Panc1 (cell line): ENCODE measurements around the gene TOGARAM1.

ENCODE experiments used
- POLR2AphosphoS5 ChIP-seq: IDR thresholded peaks from 2 replicates; pipeline ENCODE4 v1.6.1; 2012; ENCODE audit warnings: mild to moderate bottlenecking, low read depth, low read length, moderate library complexity
- SIN3A ChIP-seq: IDR thresholded peaks from 2 replicates; pipeline ENCODE4 v1.6.1; 2012; ENCODE audit warnings: low read depth, mild to moderate bottlenecking, low read length, moderate library complexity, borderline replicate concordance; ENCODE audit not compliant: insufficient read depth
- TCF7L2 ChIP-seq: IDR thresholded peaks from 2 replicates; pipeline ENCODE4 v1.6.1; 2011; ENCODE audit warnings: mild to moderate bottlenecking, low read depth, low read length, inconsistent platforms
- TF ChIP-seq, protein P1 (sequence below): fragments of 450-650 bp; IDR thresholded peaks from 2 replicates; pipeline ENCODE4 v1.5.1; 2017; ENCODE audit warnings: mild to moderate bottlenecking
- TF ChIP-seq, protein P2 (sequence below), 2 experiments: IDR thresholded peaks; 2 replicates each; pipeline ENCODE4 v1.6.1; 2011 to 2012; ENCODE audit warnings: low read depth in 2 of 2, control low read depth in 1 of 2, low read length in 1 of 2, mild to moderate bottlenecking in 1 of 2, moderate library complexity in 1 of 2; ENCODE audit not compliant: insufficient read depth in 1 of 2

DNA sequence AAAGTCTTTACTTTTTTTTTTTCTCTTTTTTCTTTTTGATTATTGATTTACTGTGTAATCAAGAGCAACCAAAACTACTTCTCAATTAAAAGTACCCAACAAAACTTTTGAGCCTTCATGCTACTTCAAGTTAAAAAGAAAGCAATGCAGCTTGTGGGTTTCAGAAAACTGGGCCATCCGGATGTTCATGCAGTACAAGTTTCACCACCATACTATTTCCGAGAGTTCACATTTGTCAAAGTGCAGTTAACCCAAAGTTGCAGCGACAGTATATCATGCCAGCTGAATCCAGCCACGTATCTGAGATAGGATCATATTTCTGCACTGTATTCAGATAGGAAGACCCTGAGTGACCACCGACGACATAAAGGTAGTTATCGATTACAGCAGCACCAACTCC lies 33.2 kb upstream of the TOGARAM1 start:
- TF ChIP-seq, protein P1, sequence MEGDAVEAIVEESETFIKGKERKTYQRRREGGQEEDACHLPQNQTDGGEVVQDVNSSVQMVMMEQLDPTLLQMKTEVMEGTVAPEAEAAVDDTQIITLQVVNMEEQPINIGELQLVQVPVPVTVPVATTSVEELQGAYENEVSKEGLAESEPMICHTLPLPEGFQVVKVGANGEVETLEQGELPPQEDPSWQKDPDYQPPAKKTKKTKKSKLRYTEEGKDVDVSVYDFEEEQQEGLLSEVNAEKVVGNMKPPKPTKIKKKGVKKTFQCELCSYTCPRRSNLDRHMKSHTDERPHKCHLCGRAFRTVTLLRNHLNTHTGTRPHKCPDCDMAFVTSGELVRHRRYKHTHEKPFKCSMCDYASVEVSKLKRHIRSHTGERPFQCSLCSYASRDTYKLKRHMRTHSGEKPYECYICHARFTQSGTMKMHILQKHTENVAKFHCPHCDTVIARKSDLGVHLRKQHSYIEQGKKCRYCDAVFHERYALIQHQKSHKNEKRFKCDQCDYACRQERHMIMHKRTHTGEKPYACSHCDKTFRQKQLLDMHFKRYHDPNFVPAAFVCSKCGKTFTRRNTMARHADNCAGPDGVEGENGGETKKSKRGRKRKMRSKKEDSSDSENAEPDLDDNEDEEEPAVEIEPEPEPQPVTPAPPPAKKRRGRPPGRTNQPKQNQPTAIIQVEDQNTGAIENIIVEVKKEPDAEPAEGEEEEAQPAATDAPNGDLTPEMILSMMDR: no peak
- no peak for TF ChIP-seq POLR2AphosphoS5
- TF ChIP-seq, protein P2, sequence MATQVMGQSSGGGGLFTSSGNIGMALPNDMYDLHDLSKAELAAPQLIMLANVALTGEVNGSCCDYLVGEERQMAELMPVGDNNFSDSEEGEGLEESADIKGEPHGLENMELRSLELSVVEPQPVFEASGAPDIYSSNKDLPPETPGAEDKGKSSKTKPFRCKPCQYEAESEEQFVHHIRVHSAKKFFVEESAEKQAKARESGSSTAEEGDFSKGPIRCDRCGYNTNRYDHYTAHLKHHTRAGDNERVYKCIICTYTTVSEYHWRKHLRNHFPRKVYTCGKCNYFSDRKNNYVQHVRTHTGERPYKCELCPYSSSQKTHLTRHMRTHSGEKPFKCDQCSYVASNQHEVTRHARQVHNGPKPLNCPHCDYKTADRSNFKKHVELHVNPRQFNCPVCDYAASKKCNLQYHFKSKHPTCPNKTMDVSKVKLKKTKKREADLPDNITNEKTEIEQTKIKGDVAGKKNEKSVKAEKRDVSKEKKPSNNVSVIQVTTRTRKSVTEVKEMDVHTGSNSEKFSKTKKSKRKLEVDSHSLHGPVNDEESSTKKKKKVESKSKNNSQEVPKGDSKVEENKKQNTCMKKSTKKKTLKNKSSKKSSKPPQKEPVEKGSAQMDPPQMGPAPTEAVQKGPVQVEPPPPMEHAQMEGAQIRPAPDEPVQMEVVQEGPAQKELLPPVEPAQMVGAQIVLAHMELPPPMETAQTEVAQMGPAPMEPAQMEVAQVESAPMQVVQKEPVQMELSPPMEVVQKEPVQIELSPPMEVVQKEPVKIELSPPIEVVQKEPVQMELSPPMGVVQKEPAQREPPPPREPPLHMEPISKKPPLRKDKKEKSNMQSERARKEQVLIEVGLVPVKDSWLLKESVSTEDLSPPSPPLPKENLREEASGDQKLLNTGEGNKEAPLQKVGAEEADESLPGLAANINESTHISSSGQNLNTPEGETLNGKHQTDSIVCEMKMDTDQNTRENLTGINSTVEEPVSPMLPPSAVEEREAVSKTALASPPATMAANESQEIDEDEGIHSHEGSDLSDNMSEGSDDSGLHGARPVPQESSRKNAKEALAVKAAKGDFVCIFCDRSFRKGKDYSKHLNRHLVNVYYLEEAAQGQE (IDR thresholded peaks at IDR 0.05; ENCODE audit: insufficient read depth in 1 of 2, low read depth in 2 of 2, low read length in 1 of 2): no peak
- TF ChIP-seq TCF7L2: no peak
- TF ChIP-seq SIN3A: no peak
